IMR-90 (cell line): ENCODE results near the gene WDFY2. TPM values are rescaled to one million over a fixed set of nuclear protein-coding genes. Genes with fewer than 3 reads are reported as not detected.

Experiments used
- ATAC-seq: fragments of 200-7000 bp; cut with Tn5 transposase; 2 replicates; pipeline ENCODE4 v1.9.1; 2020; ENCODE audit warnings: low read depth, mild to moderate bottlenecking, moderate library complexity
- BruUV-seq: library from RNA; stranded (reverse); fragments of 400-500 nt; replicated peaks from 2 replicates; lab custom pipeline; 2021; lab: Mats Ljungman, UMichigan
- CTCF ChIA-PET: fragments of 300-600 bp; formaldehyde crosslinking; extraction: SDS; loops from one replicate; lab custom pipeline; 2021; ENCODE audit warnings: antibody characterized with exemption; lab: Yijun Ruan, JAX
- POLR2A ChIA-PET: fragments of 300-600 bp; sonication (Branson Sonifier 250); formaldehyde crosslinking; loops from one replicate; lab custom pipeline; 2022; ENCODE audit warnings: antibody characterized with exemption; ENCODE audit not compliant: unreplicated experiment; lab: Charles Lee
- DNase-seq: peaks from one replicate; pipeline ENCODE4 v3.0.0; 2013
- H2AFZ ChIP-seq: replicated peaks from 2 replicates; pipeline ENCODE3; 2013; ENCODE audit warnings: low read length, mild to moderate bottlenecking; ENCODE audit not compliant: poor library complexity
- H2AK5ac ChIP-seq: 2 replicates; pipeline ENCODE4 v1.6.1; 2013; ENCODE audit warnings: low read depth, low read length, inconsistent platforms
- H2AK9ac ChIP-seq: replicated peaks from 2 replicates; pipeline ENCODE3; 2013; ENCODE audit warnings: mild to moderate bottlenecking, low read depth, low read length, moderate library complexity; ENCODE audit not compliant: poor library complexity
- H2BK120ac ChIP-seq: 2 replicates; pipeline ENCODE4 v1.6.1; 2013; ENCODE audit warnings: low read depth, low read length, inconsistent platforms
- H2BK15ac ChIP-seq: 3 replicates; pipeline ENCODE4 v1.6.1; 2013; ENCODE audit warnings: low read depth, low read length, inconsistent platforms
- H2BK20ac ChIP-seq: 2 replicates; pipeline ENCODE4 v1.6.1; 2013; ENCODE audit warnings: low read depth, mild to moderate bottlenecking, inconsistent platforms, low read length, moderate library complexity
- H2BK5ac ChIP-seq: 2 replicates; pipeline ENCODE4 v1.6.1; 2013; ENCODE audit warnings: mild to moderate bottlenecking, low read depth, low read length, inconsistent platforms; ENCODE audit not compliant: poor library complexity, severe bottlenecking
- H3K14ac ChIP-seq: replicated peaks from 2 replicates; pipeline ENCODE4 v1.6.1; 2013; ENCODE audit warnings: low read depth, low read length, inconsistent platforms
- H3K18ac ChIP-seq: 2 replicates; pipeline ENCODE4 v1.6.1; 2013; ENCODE audit warnings: low read depth, low read length, control low read depth
- H3K23ac ChIP-seq: 2 replicates; pipeline ENCODE4 v1.6.1; 2013; ENCODE audit warnings: low read depth, low read length, inconsistent platforms
- H3K27ac ChIP-seq: 2 replicates; pipeline ENCODE4 v1.5.1; 2013; ENCODE audit warnings: mild to moderate bottlenecking, control low read depth, low read length; ENCODE audit not compliant: insufficient read depth
- H3K27me3 ChIP-seq: 2 replicates; pipeline ENCODE4 v1.6.1; 2013; ENCODE audit warnings: low read length; ENCODE audit not compliant: control insufficient read depth, insufficient read depth
- H3K36me3 ChIP-seq: 2 replicates; pipeline ENCODE4 v1.6.1; 2013; ENCODE audit warnings: low read length, mixed read lengths; ENCODE audit not compliant: control insufficient read depth, insufficient read depth
- H3K4ac ChIP-seq: 2 replicates; pipeline ENCODE4 v1.6.1; 2013; ENCODE audit warnings: low read depth, low read length, inconsistent platforms
- H3K4me1 ChIP-seq: 2 replicates; pipeline ENCODE4 v1.6.1; 2013; ENCODE audit warnings: low read length, mixed read lengths; ENCODE audit not compliant: control insufficient read depth, insufficient read depth
- H3K4me2 ChIP-seq: 2 replicates; pipeline ENCODE4 v1.6.1; 2013; ENCODE audit warnings: low read depth, mild to moderate bottlenecking, control low read depth, low read length, moderate library complexity
- H3K4me3 ChIP-seq: 2 replicates; pipeline ENCODE4 v1.5.1; 2013; ENCODE audit warnings: low read depth, mild to moderate bottlenecking, control low read depth, low read length, moderate library complexity; ENCODE audit not compliant: insufficient read depth
- H3K56ac ChIP-seq: 2 replicates; pipeline ENCODE4 v1.6.1; 2013; ENCODE audit warnings: low read length, inconsistent platforms; ENCODE audit not compliant: insufficient read depth; ENCODE audit errors: extremely low read depth
- H3K79me1 ChIP-seq, 2 experiments: 2 replicates each; pipeline ENCODE4 v1.6.1; 2013; ENCODE audit warnings: low read length in 2 of 2, inconsistent platforms in 1 of 2, low read depth in 1 of 2
- H3K9ac ChIP-seq: 2 replicates; pipeline ENCODE4 v1.6.1; 2013; ENCODE audit warnings: low read depth, low read length, control low read depth
- H3K9me1 ChIP-seq: 2 replicates; pipeline ENCODE4 v1.6.1; 2013; ENCODE audit warnings: low read length, inconsistent platforms; ENCODE audit not compliant: insufficient read depth
- H3K9me3 ChIP-seq: 2 replicates; pipeline ENCODE4 v1.6.1; 2013; ENCODE audit warnings: low read length; ENCODE audit not compliant: control insufficient read depth, insufficient read depth
- H4K20me1 ChIP-seq: 2 replicates; pipeline ENCODE4 v1.6.1; 2013; ENCODE audit warnings: low read length, inconsistent platforms; ENCODE audit not compliant: insufficient read depth
- H4K5ac ChIP-seq: 2 replicates; pipeline ENCODE4 v1.6.1; 2013; ENCODE audit warnings: mild to moderate bottlenecking, low read depth, low read length, control low read depth
- H4K8ac ChIP-seq, 2 experiments: 2 replicates each; pipeline ENCODE4 v1.6.1; 2013; ENCODE audit warnings: low read depth in 2 of 2, low read length in 2 of 2, control low read depth in 1 of 2, inconsistent platforms in 1 of 2
- H4K91ac ChIP-seq: 2 replicates; pipeline ENCODE4 v1.6.1; 2013; ENCODE audit warnings: low read depth, low read length, inconsistent platforms; ENCODE audit not compliant: insufficient read depth
- BHLHE40 ChIP-seq: fragments of 150-350 bp; IDR thresholded peaks from 2 replicates; pipeline ENCODE4 v1.6.1; 2016; ENCODE audit warnings: mild to moderate bottlenecking, low read depth, low read length
- CEBPB ChIP-seq: IDR thresholded peaks from 2 replicates; pipeline ENCODE4 v1.6.1; 2012; ENCODE audit warnings: low read depth, low read length, improper control_type of control experiment
- CHD1 ChIP-seq: IDR thresholded peaks from 2 replicates; pipeline ENCODE4 v1.6.1; 2012; ENCODE audit warnings: low read depth, low read length, improper control_type of control experiment
- CTCF ChIP-seq: conservative IDR thresholded peaks from 2 replicates; pipeline ENCODE4 v1.5.1; 2012; ENCODE audit warnings: mild to moderate bottlenecking, low read depth, low read length, improper control_type of control experiment
- ELK1 ChIP-seq: fragments of 150-350 bp; IDR thresholded peaks from 2 replicates; pipeline ENCODE4 v1.6.1; 2016; ENCODE audit warnings: low read depth, mild to moderate bottlenecking, low read length, moderate library complexity, borderline replicate concordance
- FOS ChIP-seq: fragments of 150-350 bp; IDR thresholded peaks from 2 replicates; pipeline ENCODE4 v1.6.1; 2016; ENCODE audit warnings: low read depth, low read length
- MAFK ChIP-seq: IDR thresholded peaks from 2 replicates; pipeline ENCODE4 v1.6.1; 2012; ENCODE audit warnings: low read depth, low read length, improper control_type of control experiment
- MAZ ChIP-seq: IDR thresholded peaks from 2 replicates; pipeline ENCODE4 v1.6.1; 2012; ENCODE audit warnings: low read depth, mild to moderate bottlenecking, low read length, improper control_type of control experiment, moderate library complexity, borderline replicate concordance
- MXI1 ChIP-seq: IDR thresholded peaks from 2 replicates; pipeline ENCODE4 v1.6.1; 2012; ENCODE audit warnings: low read depth, mild to moderate bottlenecking, low read length, moderate library complexity, borderline replicate concordance
- NFE2L2 ChIP-seq: fragments of 150-350 bp; IDR thresholded peaks from 2 replicates; pipeline ENCODE4 v1.6.1; 2016; ENCODE audit warnings: low read depth, mild to moderate bottlenecking, low read length
- RAD21 ChIP-seq: IDR thresholded peaks from 2 replicates; pipeline ENCODE4 v1.6.1; 2012; ENCODE audit warnings: low read length, improper control_type of control experiment
- RCOR1 ChIP-seq: IDR thresholded peaks from 2 replicates; pipeline ENCODE4 v1.6.1; 2012; ENCODE audit warnings: mild to moderate bottlenecking, low read length, improper control_type of control experiment; ENCODE audit not compliant: insufficient replicate concordance
- RFX5 ChIP-seq: IDR thresholded peaks from 2 replicates; pipeline ENCODE4 v1.8.0; 2012; ENCODE audit warnings: low read depth, mild to moderate bottlenecking, low read length, moderate library complexity
- SMC3 ChIP-seq: fragments of 150-350 bp; IDR thresholded peaks from 2 replicates; pipeline ENCODE4 v1.6.1; 2016; ENCODE audit warnings: low read depth, mild to moderate bottlenecking, antibody characterized with exemption, low read length, moderate library complexity
- USF2 ChIP-seq: fragments of 150-350 bp; IDR thresholded peaks from 2 replicates; pipeline ENCODE4 v1.6.1; 2017; ENCODE audit warnings: mild to moderate bottlenecking, antibody characterized with exemption, low read length, low read depth
- dilution Hi-C: fragments of 300-500 bp; cut with HindIII; formaldehyde crosslinking; loops from one replicate; pipeline ENCODE4 v1.14.3; 2018; ENCODE audit warnings: low sequenced_read_pairs; ENCODE audit not compliant: unreplicated experiment
- in situ Hi-C: fragments of 300-500 bp; cut with MboI; formaldehyde crosslinking; loops from 3 replicates; pipeline ENCODE4 v1.14.3; 2019; ENCODE audit warnings: low sequenced_read_pairs, inconsistent platforms, mixed read lengths
- intact Hi-C: fragments of 100-400 bp; cut with micrococcal nuclease; formaldehyde crosslinking; loops from 2 replicates; pipeline ENCODE4 v1.10.0; 2022
- polyA plus RNA-seq, 3 experiments: library from polyadenylated mRNA; depleted of rRNA; stranded (reverse); fragments of >200 nt; gene quantifications; 2 replicates each; pipeline ENCODE4 v1.2.3, GENCODE V29; 2012; ENCODE audit warnings: low replicate concordance in 1 of 3
- total RNA-seq: library from RNA; depleted of rRNA; stranded (reverse); fragments of >200 nt; gene quantifications from 2 replicates; pipeline ENCODE4 v1.2.3, GENCODE V29; 2012

The WDFY2 gene
- total and polyA plus RNA-seq, 2 of the 4 experiments (the other 2 are of a cell fraction) = 4.3 to 5.4 TPM

GRCh38 chr13:51678420-51678819 lies 94.2 kb downstream of the WDFY2 start:
- peaks cover 4% of the 10 kb centered on the region; the same call in 1 of the 2 replicates for H4K20me1 ChIP-seq
- no peak overlapping the region for H2AFZ ChIP-seq
- peaks cover 14% of the 10 kb centered on the region for H3K9me1 ChIP-seq
- no peak overlapping the region for H2BK120ac ChIP-seq
- no peak overlapping the region for H4K91ac ChIP-seq
- no peak overlapping the region for H2AK9ac ChIP-seq
- H4K8ac ChIP-seq = no peak overlapping the region
- ATAC-seq = no peak
- BruUV-seq = no TSS peak
- ChIA-PET POLR2A (no interaction called here), CTCF (no interaction called here)
- no peaks in the 10 kb centered on the region for H3K27me3 ChIP-seq
- H3K4me1 ChIP-seq = peaks cover 6% of the 10 kb centered on the region; the same call in 1 of the 2 replicates
- intact Hi-C loops (no loop called here), in situ Hi-C loops (no loop called here), dilution Hi-C loops (no loop called here)
- H3K4ac ChIP-seq = no peak overlapping the region
- no peak overlapping the region for H3K23ac ChIP-seq
- H3K4me2 ChIP-seq = no peak overlapping the region
- no peak overlapping the region for H2BK5ac ChIP-seq
- H3K56ac ChIP-seq = no peak overlapping the region
- DNase-seq = no peak
- no peak overlapping the region for H3K4me3 ChIP-seq
- H3K18ac ChIP-seq = no peak overlapping the region
- H3K36me3 ChIP-seq = no peaks in the 10 kb centered on the region
- TF ChIP-seq RAD21 = no peak
- no peak for TF ChIP-seq RFX5
- TF ChIP-seq CTCF = no peak
- TF ChIP-seq MXI1 = no peak
- no peak for TF ChIP-seq MAFK
- no peak for TF ChIP-seq CHD1
- no peak for TF ChIP-seq ELK1
- no peak for TF ChIP-seq FOS
- TF ChIP-seq CEBPB = no peak
- no peak for TF ChIP-seq RCOR1
- TF ChIP-seq NFE2L2 = no peak
- TF ChIP-seq SMC3 = no peak
- no peak for TF ChIP-seq MAZ
- TF ChIP-seq BHLHE40 = no peak
- no peak for TF ChIP-seq USF2
- H3K9me3 ChIP-seq = no peaks in the 10 kb centered on the region
- H2BK15ac ChIP-seq = no peak overlapping the region
- H2BK20ac ChIP-seq = no peak overlapping the region
- no peak overlapping the region for H2AK5ac ChIP-seq
- no peak overlapping the region for H3K14ac ChIP-seq
- no peak overlapping the region for H3K27ac ChIP-seq
- H3K79me1 ChIP-seq = peaks cover 24 to 65% of the 10 kb centered on the region in 2 experiments
- H3K9ac ChIP-seq = no peak overlapping the region
- no peak overlapping the region for H4K5ac ChIP-seq
